Ishikawa (cell line): ENCODE results near the gene TBC1D14.

Experiments used
- CREB1 ChIP-seq: IDR thresholded peaks from 2 replicates; pipeline ENCODE4 v1.6.1; 2012; ENCODE audit warnings: low read depth
- EGR1 ChIP-seq: IDR thresholded peaks from 2 replicates; pipeline ENCODE4 v1.6.1; 2012
- EP300 ChIP-seq: IDR thresholded peaks from 2 replicates; pipeline ENCODE4 v1.6.1; 2012; ENCODE audit warnings: borderline replicate concordance

- TF ChIP-seq EP300 (no peak), CREB1 (no peak), EGR1 (no peak)
Measured at GRCh38 chr4:7003176-7003878, 93.7 kb downstream of the TBC1D14 start.
